Transverse colon (tissue), 4 donors: ENCODE data around the gene THSD4.

Experiments
- EP300 ChIP-seq: sonication (generic); formaldehyde crosslinking; IDR thresholded peaks from one replicate; pipeline ENCODE4 v1.6.1; 2017; ENCODE audit warnings: antibody characterized with exemption, low read depth
- POLR2A ChIP-seq: fragments of 450-650 bp; IDR thresholded peaks from one replicate; pipeline ENCODE4 v1.6.1; 2016; ENCODE audit warnings: antibody characterized with exemption, mild to moderate bottlenecking, moderate library complexity
- POLR2AphosphoS5 ChIP-seq, 3 donors: sonication (generic); formaldehyde crosslinking; IDR thresholded peaks; one replicate each; pipeline ENCODE4 v1.6.1; 2016; ENCODE audit warnings: antibody characterized with exemption in 3 of 3
- TF ChIP-seq, protein P1 (sequence below), 5 experiments: fragments of 200-600 bp in 3 of 5; fragments of 450-650 bp in 2 of 5; sonication (generic) in 3 of 5; IDR thresholded peaks; 1 replicate in 2 of 5; 2 replicates in 3 of 5; pipeline ENCODE4 v1.5.1; 2016 to 2017; ENCODE audit warnings: antibody characterized with exemption in 5 of 5, inconsistent platforms in 3 of 5, mild to moderate bottlenecking in 2 of 5, moderate library complexity in 1 of 5

DNA sequence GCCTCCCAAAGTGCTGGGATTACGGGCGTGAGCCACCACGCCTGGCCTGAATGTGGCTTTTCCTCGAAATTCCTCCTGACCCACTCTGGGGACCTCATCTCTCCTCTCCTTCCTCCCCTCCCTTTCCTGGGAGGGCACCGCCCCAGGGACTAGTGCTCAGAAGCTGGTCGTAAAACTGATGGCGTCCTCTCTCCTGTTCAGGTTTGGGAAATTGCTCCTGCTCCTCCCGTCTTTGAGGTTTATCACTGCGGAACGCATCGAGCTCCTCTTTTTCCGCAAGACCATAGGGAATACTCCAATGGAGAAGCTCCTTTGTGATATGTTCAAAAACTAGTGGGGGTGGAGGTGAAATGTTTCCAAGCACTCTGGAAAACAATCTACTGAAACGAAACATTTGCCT is 702.1 kb downstream of the THSD4 start:
- TF ChIP-seq, protein P1, sequence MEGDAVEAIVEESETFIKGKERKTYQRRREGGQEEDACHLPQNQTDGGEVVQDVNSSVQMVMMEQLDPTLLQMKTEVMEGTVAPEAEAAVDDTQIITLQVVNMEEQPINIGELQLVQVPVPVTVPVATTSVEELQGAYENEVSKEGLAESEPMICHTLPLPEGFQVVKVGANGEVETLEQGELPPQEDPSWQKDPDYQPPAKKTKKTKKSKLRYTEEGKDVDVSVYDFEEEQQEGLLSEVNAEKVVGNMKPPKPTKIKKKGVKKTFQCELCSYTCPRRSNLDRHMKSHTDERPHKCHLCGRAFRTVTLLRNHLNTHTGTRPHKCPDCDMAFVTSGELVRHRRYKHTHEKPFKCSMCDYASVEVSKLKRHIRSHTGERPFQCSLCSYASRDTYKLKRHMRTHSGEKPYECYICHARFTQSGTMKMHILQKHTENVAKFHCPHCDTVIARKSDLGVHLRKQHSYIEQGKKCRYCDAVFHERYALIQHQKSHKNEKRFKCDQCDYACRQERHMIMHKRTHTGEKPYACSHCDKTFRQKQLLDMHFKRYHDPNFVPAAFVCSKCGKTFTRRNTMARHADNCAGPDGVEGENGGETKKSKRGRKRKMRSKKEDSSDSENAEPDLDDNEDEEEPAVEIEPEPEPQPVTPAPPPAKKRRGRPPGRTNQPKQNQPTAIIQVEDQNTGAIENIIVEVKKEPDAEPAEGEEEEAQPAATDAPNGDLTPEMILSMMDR (IDR thresholded peaks at IDR 0.05): no peak
- no peak for TF ChIP-seq POLR2A
- no peak for TF ChIP-seq EP300
- no peak for TF ChIP-seq POLR2AphosphoS5 (IDR thresholded peaks at IDR 0.05)
